Motor neuron (in vitro differentiated cells): Measurements from ENCODE around the gene PTPRG. TPM values are rescaled to one million over a fixed set of nuclear protein-coding genes. Genes with fewer than 3 reads are reported as not detected.

Experiments used
- ATAC-seq, 8 experiments: fragments of 200-7000 bp; cut with Tn5 transposase; replicated peaks in 6 of 8; 2 replicates each; pipeline ENCODE4 v1.8.0; 2021; ENCODE audit warnings: mild to moderate bottlenecking in 8 of 8, moderate library complexity in 8 of 8
- H3K27ac ChIP-seq, 2 donors: fragments of 250-450 bp; sonication (Bioruptor Pico); 2 replicates each; pipeline ENCODE4 v1.9.0; 2021; ENCODE audit warnings: antibody characterized with exemption in 2 of 2, mild to moderate bottlenecking in 2 of 2, moderate library complexity in 1 of 2
- H3K4me1 ChIP-seq, 2 donors: fragments of 250-450 bp; sonication (Bioruptor Pico); replicated peaks in 1 of 2; 2 replicates each; pipeline ENCODE4 v1.6.1; 2021; ENCODE audit warnings: antibody characterized with exemption in 2 of 2, mild to moderate bottlenecking in 2 of 2, moderate library complexity in 1 of 2
- H3K4me3 ChIP-seq, 5 donors: fragments of 250-450 bp; sonication (Bioruptor Pico); 2 replicates each; pipeline ENCODE4 v1.9.0; 2021; ENCODE audit warnings: antibody characterized with exemption in 5 of 5, mild to moderate bottlenecking in 5 of 5, moderate library complexity in 4 of 5
- WGBS, 10 experiments: fragments of 450-650 bp; shearing (Covaris generic); methylation state at CpG; one replicate each; pipeline ENCODE4 v1.0.0; 2022; 5-methylcytosine and 5-hydroxymethylcytosine counted together
- in situ Hi-C, 9 experiments: fragments of 400-800 bp; cut with MboI; loops; one replicate each; pipeline ENCODE4 v1.15.0; 2021; ENCODE audit warnings: low sequenced_read_pairs in 9 of 9, low pct_unique_long_range_greater_than_20kb in 2 of 9; ENCODE audit not compliant: unreplicated experiment in 9 of 9
- total RNA-seq, 8 experiments: library from RNA; unstranded; fragments of 300-600 nt; gene quantifications; 2 replicates each; pipeline versions ENCODE4 v1.2.3 to v1.2.4, GENCODE V29; 2022

PTPRG gene
- total RNA-seq, 8 experiments from 2014 or later: 15.9 to 75.2 (median 42.9) TPM

DNA sequence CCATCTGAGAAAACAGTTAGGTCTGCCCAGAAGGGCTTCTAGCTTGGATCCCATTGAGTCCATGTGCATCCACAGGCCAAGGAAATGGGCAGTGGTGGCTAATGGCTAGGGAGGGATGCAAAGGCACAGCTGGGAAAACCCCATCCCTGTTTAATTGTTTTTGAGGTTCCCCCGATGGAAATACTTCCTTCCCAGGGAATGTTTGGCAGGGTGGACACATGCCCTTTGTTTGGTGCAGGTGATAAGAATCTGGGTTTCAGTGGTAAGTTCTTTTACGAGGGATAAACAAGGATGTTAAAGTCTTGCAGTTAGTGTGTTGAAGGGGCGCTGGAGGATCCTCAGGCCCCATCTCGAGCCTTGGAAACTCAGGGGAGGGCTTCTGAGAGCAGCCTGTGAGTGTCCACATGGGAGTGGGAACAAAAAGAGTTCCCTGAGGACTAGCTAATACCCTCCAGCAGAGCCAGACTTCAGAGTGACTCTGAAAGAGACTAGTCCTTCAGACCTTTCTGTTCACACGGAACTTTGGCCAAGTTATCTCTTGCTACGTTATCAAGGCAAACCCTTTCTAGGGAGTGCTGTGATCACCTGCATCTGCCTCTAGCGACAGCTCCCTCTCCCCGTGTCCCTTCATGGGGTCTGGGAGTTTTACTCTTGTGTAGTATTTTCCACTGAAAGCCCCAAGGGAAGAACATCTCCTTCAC, 17.4 kb downstream of the PTPRG start:
- in situ Hi-C loops: loop anchor here in 1 of 9 experiments (25.0 kb wide), 1 partner anchor 233 kb away; no protein-coding TSS in a partner anchor
- Histone ChIP-seq H3K4me3 (no peak overlapping the region), H3K4me1 (no peaks in the 10 kb centered on the region), H3K27ac (no peak overlapping the region)
- ATAC-seq: peak in 1 of 8 experiments; percentile 24
- WGBS, 10 experiments: 73 to 100% (median 89%) methylated on average over 1 to 6 of the region's 8 CpGs; no CpG with 5 or more reads in 2 of the 10 experiments

DNA sequence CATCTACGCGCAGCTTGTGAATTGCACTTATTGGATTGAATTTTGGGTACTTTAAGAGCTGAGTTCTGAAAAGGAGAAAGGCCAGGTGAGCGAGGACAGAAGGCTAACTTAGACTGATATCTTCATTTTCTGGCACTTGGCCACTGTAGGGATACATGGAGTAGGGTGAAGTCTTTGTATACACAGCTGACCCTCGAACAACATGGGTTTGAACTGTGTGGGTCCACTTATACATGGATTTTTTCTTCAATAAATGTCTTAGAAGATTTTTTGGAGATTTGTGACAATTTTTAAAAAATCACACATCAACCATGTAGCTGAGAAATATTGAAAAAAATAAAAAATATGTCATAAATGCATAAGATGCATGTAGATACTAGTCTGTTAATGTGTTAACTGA, 18.3 kb downstream of the PTPRG start:
- in situ Hi-C loops: loop anchor here in 1 of 9 experiments (25.0 kb wide), 1 partner anchor 233 kb away; no protein-coding TSS in a partner anchor
- WGBS, 10 experiments: 80 to 100% (median 100%) methylated on average over 1 to 4 of the region's 4 CpGs; no CpG with 5 or more reads in 1 of the 10 experiments
- no peak overlapping the region for H3K4me3 ChIP-seq
- no peaks in the 10 kb centered on the region for H3K4me1 ChIP-seq
- no peak for ATAC-seq
- H3K27ac ChIP-seq: no peak overlapping the region

DNA sequence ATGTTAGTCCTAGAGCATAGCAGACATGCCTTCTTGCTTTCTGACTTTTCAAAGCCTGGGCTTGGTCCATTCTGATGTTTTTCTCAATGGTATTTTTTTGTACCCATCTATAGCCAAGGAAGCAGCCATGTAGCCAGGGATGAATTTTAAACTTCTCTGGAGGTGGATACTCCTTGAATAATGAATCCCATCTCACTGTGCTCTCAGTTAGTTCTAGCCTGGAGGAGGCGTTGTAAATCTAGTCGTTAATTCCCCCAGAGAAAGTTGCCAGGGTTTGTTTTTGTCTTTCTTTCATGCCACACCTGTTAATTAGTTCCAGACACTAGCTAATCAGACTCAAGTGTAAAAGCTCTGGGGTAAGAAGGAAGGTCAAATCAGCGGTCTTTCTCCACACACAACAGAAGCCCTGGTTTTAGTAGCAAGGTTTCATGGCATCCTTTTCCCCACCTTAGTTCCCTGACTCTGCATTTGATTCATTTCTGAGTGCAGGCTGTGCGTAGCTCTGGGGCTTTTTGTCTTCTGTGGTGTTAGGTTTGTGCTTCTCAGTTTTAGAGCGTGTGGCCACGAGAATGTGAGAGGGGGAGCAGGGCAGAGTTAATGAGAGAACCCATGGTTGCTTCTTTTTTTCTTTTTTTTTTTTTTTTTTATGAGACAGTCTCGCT, 19.7 kb downstream of the PTPRG start:
- 44 to 88% (median 68%) methylated on average over 2 to 7 of the region's 7 CpGs; no CpG with 5 or more reads in 3 of the 10 experiments for WGBS, 10 experiments
- H3K27ac ChIP-seq: no peak overlapping the region
- H3K4me3 ChIP-seq: no peak overlapping the region
- peak in 2 of 8 experiments; percentile 23 to 45 for ATAC-seq
- in situ Hi-C loops: loop anchor here in 1 of 9 experiments (25.0 kb wide), 1 partner anchor 231 kb away; no protein-coding TSS in a partner anchor
- H3K4me1 ChIP-seq: no peaks in the 10 kb centered on the region

DNA sequence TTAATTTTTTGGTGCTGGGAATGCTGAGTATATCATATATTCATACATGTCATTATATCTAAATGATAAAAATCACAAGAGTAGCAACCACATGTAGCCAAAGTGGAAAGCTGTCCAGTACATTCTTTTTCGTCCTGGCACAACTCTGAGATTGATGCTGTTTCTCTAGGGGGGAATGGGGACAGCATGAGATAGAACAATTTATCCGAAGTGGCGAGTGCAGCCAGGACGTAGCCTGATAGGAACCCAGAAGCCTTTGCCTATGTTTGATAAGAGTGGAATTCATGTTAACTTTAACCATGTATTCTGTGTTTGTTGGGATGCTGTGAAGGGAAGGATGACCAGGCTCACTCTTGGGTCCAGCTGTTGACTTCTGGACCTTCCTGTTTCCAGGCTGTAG, 20.9 kb downstream of the PTPRG start:
- Histone ChIP-seq H3K4me1 (no peaks in the 10 kb centered on the region), H3K27ac (no peak overlapping the region), H3K4me3 (no peak overlapping the region)
- ATAC-seq: no peak
- in situ Hi-C loops: loop anchor here in 1 of 9 experiments (25.0 kb wide), 1 partner anchor 230 kb away; no protein-coding TSS in a partner anchor
- WGBS, 10 experiments: 79 to 100% (median 100%) methylated on average over 2 to 4 of the region's 4 CpGs; no CpG with 5 or more reads in 1 of the 10 experiments

DNA sequence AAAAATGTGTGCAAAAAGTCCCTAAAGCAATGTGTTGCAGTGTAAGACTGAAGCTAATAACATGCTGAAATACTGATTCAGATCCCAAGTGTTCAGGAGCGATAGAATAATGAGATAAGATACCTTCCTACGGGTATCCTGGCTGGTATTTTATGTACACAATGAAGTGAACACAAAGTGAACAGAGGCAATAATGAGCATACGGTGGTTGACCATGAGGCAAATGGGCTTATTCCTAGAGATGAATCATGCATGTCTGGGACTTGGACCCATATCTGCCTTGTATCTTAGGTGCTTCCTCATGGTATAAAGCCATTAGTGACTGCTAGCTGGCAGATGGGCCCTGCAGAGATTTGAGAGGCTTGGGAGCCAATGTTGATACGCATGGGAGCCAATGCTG, 21.5 kb downstream of the PTPRG start:
- Histone ChIP-seq H3K27ac (no peak overlapping the region), H3K4me1 (no peaks in the 10 kb centered on the region), H3K4me3 (no peak overlapping the region)
- in situ Hi-C loops: loop anchor here in 1 of 9 experiments (25.0 kb wide), 1 partner anchor 229 kb away; no protein-coding TSS in a partner anchor
- WGBS, 10 experiments: 93 to 100% (median 100%) methylated on average over 1 to 3 of the region's 4 CpGs; no CpG with 5 or more reads in 1 of the 10 experiments
- no peak for ATAC-seq

DNA sequence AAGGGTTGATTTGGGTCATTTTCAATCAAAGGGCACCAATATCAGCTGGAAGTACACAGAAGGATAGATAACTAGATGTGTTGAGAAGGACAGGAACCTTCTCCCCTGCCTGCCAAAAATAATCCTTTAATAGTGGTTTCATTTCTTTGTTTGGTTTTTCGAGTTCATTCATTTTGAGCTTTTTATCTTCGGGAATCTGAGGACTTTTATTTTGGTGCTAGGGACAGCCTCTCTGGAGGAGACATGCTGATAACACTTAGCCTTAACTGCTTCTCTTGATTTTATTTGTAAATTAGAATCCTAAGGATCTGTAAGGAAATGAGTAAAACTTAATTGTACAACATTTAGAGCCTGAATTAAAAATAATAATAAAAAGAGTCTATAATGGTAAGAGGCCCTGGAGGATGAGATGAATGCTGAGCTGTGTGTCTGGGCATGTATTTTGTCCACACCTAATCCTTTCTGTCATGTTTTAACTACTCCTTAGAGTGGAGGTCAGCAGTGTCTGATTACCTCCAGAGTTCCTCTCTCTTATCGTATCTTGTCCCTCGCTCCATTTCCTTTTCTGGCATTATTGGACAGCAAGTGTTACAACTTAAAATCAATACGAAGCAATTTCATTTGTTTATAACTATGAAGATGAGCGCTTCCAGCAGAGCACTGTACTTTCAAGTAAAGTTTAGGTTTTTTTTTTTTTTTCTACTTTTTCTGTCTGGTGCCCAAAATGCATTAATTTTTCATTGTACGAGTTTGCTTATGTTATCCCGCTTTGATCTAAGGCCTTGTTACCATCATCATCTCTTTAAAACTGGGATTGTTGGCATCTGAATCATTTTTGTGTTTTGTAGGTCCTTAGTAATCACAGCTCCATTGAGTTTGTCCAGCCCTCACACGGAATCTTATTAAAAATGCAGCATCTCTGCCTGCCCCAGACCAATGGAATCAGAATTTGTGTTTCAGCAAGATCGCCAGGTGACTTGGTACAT, 22.8 kb downstream of the PTPRG start:
- 84 to 99% (median 91%) methylated on average over 6 to 10 of the region's 10 CpGs for WGBS, 10 experiments
- peak in 1 of 8 experiments; percentile 35 for ATAC-seq
- Histone ChIP-seq H3K4me1 (no peaks in the 10 kb centered on the region), H3K4me3 (no peak overlapping the region), H3K27ac (no peak overlapping the region)
- in situ Hi-C loops: loop anchor here in 1 of 9 experiments (25.0 kb wide), 1 partner anchor 228 kb away; no protein-coding TSS in a partner anchor

DNA sequence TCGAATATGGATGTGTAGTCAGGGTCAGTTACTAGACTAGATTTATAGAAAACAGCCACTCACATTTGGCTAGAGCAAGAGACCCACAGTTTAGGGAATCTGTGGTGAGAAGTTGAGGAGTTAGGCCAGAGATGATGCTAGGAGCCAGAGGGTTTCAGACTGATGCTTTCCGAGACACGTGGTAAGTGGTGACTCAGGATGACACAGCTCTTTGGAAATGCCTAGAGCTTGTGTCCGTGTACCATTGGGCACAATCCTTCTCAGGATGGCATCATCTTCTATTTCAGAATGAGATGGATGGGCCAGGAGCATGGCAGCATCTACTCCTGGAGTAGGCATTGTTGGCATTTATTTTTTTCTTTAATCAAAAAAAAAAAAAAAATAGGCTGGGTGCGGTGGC, 28.5 kb downstream of the PTPRG start:
- peak in 2 of 8 experiments; percentile 19 to 55 for ATAC-seq
- Histone ChIP-seq H3K4me1 (peaks cover 4 to 9% of the 10 kb centered on the region in 2 donors), H3K27ac (no peak overlapping the region), H3K4me3 (no peak overlapping the region)
- WGBS, 10 experiments: 0 to 100% (median 83%) methylated on average over 1 to 3 of the region's 5 CpGs; no CpG with 5 or more reads in 4 of the 10 experiments
- in situ Hi-C loops: loop anchor here in 1 of 9 experiments (25.0 kb wide), 1 partner anchor 222 kb away; no protein-coding TSS in a partner anchor

DNA sequence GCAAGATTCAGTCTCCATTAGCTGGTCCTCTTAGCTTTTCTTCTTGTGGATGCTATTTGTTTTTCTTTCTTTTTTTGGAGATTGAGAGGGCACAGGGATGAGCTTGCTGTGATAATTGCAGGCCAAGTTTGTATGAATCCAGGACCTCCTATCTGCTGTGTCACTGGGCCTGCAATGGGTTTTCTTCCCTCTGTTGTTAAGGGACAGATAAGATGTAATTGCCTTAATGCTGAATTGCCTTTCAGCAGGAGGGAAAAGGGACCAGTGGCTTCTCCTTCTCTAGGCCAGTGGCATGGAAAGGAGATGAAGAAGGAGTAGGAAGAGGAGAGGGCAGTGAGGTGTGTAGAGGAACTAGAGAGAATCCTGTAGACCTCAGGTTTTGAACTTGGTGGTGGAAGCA, 29.9 kb downstream of the PTPRG start:
- Histone ChIP-seq H3K4me3 (no peak overlapping the region), H3K27ac (no peak overlapping the region), H3K4me1 (peaks cover 8 to 22% of the 10 kb centered on the region in 2 donors)
- no peak for ATAC-seq
- in situ Hi-C loops: loop anchor here in 1 of 9 experiments (25.0 kb wide), 1 partner anchor 221 kb away; no protein-coding TSS in a partner anchor

DNA sequence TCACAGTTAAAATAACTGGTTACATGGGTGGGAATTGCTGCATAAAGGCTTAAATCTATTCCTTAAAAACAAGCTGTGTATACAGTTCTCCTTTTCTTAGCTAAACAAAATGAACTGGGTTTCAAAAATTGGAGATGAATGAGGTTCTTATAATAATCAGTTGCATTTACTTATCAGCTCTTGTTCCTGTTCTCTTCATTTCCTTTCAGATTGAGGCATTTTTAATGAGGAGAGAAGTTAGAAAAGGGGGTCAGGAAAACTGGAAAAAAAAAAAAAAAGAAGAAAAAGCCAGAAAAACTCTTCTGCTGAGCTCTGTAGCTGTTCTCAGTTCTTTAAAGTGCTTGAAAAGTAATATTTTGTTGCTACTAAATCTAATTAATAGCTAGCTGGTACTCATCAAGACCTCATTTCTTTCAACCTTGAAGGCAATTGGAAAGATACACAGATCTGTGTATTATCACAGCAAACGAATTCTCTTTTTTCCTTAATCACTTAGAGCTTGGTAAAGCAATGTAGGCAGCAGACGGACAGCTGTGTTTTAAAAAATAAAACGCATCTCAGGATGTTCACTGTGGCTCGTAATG, 32.2 kb downstream of the PTPRG start:
- 62 to 94% (median 80%) methylated on average over 1 to 4 of the region's 4 CpGs for WGBS, 10 experiments
- in situ Hi-C loops: loop anchor here in 1 of 9 experiments (25.0 kb wide), 1 partner anchor 219 kb away; no protein-coding TSS in a partner anchor
- H3K4me1 ChIP-seq: peaks cover 13 to 36% of the 10 kb centered on the region in 2 donors
- no peak overlapping the region for H3K27ac ChIP-seq
- no peak for ATAC-seq
- no peak overlapping the region for H3K4me3 ChIP-seq

DNA sequence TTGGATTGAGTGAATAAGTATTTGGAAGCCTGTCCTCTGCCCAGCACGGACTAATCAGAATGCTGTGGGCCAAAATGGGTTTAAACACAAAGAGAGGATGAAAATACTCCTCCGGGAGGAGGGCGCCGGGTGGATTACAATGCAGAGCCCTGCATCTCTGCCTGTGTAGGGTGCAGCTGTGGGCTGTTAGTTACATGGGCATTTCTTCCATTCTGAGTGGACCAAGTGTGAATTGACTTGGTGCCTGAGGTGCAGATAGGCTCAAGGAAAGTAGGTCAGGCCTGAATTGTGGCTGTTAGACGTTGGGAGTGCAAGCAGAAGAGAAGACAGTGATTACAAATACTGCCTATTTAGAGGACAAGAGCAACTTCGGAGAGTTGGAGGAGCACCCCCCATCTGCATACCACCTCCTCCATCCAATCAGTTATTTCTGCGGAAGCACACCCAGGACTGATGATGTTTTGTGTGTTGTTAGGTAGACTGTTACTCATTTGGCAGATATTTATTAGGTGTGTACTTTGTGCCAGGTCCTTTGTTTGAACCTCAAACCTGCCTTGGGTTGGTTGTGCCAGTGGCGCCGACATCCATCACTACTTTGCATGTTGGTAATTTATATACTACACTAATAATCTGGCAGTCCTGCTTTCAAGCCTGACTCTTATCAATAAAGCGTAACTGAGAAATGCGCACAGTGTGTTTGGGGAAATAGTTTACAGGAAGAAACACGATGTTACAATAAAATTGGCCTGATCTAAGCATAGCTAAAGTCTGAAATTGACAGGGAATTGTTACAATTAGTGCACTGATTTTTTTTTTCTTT, 33.0 kb downstream of the PTPRG start:
- Histone ChIP-seq H3K4me1 (peaks cover 13 to 36% of the 10 kb centered on the region in 2 donors), H3K27ac (no peak overlapping the region), H3K4me3 (no peak overlapping the region)
- peak in 5 of 8 experiments; percentile 17 to 52 (median 42) for ATAC-seq
- WGBS, 10 experiments: 50 to 100% (median 71%) methylated on average over 1 to 11 of the region's 12 CpGs; no CpG with 5 or more reads in 1 of the 10 experiments
- in situ Hi-C loops: loop anchor here in 1 of 9 experiments (25.0 kb wide), 1 partner anchor 218 kb away; no protein-coding TSS in a partner anchor

DNA sequence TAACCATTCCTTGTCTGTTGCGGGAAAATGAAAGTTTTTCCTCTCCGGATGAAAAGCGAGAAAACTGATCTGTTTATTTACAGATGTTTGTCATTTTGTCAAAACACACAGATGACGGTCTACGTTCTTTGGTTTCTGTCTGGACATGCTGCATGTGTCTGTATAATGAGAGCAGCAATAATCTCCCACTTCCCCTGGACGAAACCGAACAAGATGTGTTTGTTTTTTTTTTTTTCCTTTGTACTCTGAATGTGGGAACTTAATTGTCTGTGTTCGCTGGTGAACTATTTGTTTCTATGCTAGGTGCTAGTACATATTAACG, 33.6 kb downstream of the PTPRG start:
- no peak overlapping the region for H3K4me3 ChIP-seq
- H3K4me1 ChIP-seq: peaks cover 13 to 36% of the 10 kb centered on the region in 2 donors
- WGBS, 10 experiments: 9 to 100% (median 73%) methylated on average over 2 to 9 of the region's 9 CpGs
- H3K27ac ChIP-seq: no peak overlapping the region
- in situ Hi-C loops: loop anchor here in 1 of 9 experiments (25.0 kb wide), 1 partner anchor 217 kb away; no protein-coding TSS in a partner anchor
- ATAC-seq: no peak
